Measurements from ENCODE around the gene TBX10.

TBX10 gene

DNA sequence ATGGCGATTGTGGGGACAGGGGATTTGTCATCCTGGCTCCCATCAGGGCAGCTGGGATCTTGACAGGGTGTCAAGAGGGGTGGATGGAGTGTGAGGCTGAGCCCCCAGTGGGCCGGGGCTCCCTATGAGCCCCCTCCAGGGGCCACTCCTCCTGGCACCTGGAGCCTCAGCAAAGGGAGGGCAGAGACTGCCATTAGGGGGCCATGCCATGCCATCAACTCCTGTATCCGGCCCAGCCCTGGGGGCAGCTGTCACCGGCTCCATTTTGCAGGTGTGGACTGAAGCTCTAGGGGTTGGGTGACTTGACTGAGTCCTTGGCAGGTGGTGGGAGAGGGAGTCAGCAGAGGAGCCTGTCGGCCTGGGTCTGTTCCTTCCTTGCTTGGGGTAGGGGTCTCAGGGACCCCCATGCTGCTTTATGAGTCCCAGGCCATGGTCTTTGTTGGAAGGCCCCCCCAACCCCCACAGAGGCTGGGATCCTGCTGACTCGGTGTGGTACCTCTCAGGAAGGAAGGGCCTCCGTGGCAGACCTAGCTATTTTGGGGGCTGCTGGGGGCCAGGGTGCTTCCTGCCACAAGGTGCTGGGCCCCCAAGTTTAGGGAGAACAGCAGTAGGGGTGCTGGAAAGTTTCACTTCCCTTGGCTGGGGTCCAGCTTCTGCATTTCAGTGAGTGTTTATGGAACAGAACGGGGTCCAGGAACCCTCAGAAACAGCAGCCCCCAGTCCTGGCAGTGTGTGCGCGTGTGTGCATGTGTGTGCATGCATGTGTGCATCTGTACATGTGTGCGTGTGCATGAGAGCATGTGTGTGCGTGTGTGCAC, 9.4 kb upstream of the TBX10 start:
- TF ChIP-seq, protein P1, sequence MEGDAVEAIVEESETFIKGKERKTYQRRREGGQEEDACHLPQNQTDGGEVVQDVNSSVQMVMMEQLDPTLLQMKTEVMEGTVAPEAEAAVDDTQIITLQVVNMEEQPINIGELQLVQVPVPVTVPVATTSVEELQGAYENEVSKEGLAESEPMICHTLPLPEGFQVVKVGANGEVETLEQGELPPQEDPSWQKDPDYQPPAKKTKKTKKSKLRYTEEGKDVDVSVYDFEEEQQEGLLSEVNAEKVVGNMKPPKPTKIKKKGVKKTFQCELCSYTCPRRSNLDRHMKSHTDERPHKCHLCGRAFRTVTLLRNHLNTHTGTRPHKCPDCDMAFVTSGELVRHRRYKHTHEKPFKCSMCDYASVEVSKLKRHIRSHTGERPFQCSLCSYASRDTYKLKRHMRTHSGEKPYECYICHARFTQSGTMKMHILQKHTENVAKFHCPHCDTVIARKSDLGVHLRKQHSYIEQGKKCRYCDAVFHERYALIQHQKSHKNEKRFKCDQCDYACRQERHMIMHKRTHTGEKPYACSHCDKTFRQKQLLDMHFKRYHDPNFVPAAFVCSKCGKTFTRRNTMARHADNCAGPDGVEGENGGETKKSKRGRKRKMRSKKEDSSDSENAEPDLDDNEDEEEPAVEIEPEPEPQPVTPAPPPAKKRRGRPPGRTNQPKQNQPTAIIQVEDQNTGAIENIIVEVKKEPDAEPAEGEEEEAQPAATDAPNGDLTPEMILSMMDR (IDR thresholded peaks at IDR 0.05) = no peak

GRCh38 chr11:67648140-67648795, 8.7 kb upstream of the TBX10 start:
- TF ChIP-seq, protein P1 (IDR thresholded peaks at IDR 0.05) = no peak

GRCh38 chr11:67647471-67647870, 7.9 kb upstream of the TBX10 start:
- TF ChIP-seq, protein P1 (IDR thresholded peaks at IDR 0.05) = no peak

GRCh38 chr11:67646535-67647336, 7.2 kb upstream of the TBX10 start:
- TF ChIP-seq, protein P1 (IDR thresholded peaks at IDR 0.05) = no peak

GRCh38 chr11:67645521-67646461, 6.2 kb upstream of the TBX10 start:
- TF ChIP-seq, protein P1 (IDR thresholded peaks at IDR 0.05) = no peak

GRCh38 chr11:67644472-67645418, 5.2 kb upstream of the TBX10 start:
- TF ChIP-seq, protein P1 (IDR thresholded peaks at IDR 0.05) = no peak
